Immature natural killer cell (primary cell): ENCODE results near the gene CNOT3. TPM values are rescaled to one million over a fixed set of nuclear protein-coding genes. Genes with fewer than 3 reads are reported as not detected.
"Not testable (repeated sequence)": the region's sequence is repeated elsewhere in the genome, so short reads cannot be mapped to it uniquely, and the experiment has no call there.

Experiments
- DNase-seq, 3 donors: peaks; one replicate each; pipeline ENCODE4 v3.0.0; 2022; ENCODE audit warnings: mixed read lengths in 1 of 3
- H3K27ac Mint-ChIP-seq, 6 donors: one replicate each; pipeline ENCODE4 v1.8.0; 2020; ENCODE audit warnings: mixed read lengths in 6 of 6, mild to moderate bottlenecking in 5 of 6, inconsistent platforms in 4 of 6, moderate library complexity in 3 of 6
- H3K27me3 Mint-ChIP-seq, 3 donors: one replicate each; pipeline ENCODE4 v1.8.0; 2020 to 2021; ENCODE audit warnings: low read depth in 3 of 3, mild to moderate bottlenecking in 3 of 3, mixed read lengths in 3 of 3, moderate library complexity in 3 of 3, inconsistent platforms in 1 of 3
- H3K36me3 Mint-ChIP-seq, 3 donors: one replicate each; pipeline ENCODE4 v1.8.0; 2020; ENCODE audit warnings: mixed read lengths in 3 of 3, inconsistent platforms in 2 of 3, mild to moderate bottlenecking in 2 of 3
- H3K4me1 Mint-ChIP-seq, 2 donors: one replicate each; pipeline ENCODE4 v1.8.0; 2020; ENCODE audit warnings: inconsistent platforms in 2 of 2, mild to moderate bottlenecking in 2 of 2, mixed read lengths in 2 of 2, moderate library complexity in 1 of 2
- H3K4me3 Mint-ChIP-seq, 5 donors: one replicate each; pipeline ENCODE4 v1.8.0; 2020; ENCODE audit warnings: mild to moderate bottlenecking in 5 of 5, mixed read lengths in 5 of 5, inconsistent platforms in 3 of 5, moderate library complexity in 3 of 5
- H3K9me3 Mint-ChIP-seq, 6 donors: one replicate each; pipeline ENCODE4 v1.8.0; 2020; ENCODE audit warnings: mild to moderate bottlenecking in 6 of 6, mixed read lengths in 6 of 6, inconsistent platforms in 4 of 6, moderate library complexity in 3 of 6
- polyA plus RNA-seq, 3 donors: library from polyadenylated mRNA; unstranded; fragments of 300-500 nt; fragmentation: Illumina TruSeq; gene quantifications; one replicate each; pipeline ENCODE4 v1.2.3, GENCODE V29; 2021

The CNOT3 gene
- polyA plus RNA-seq, 3 donors from 2014 or later, result 2.8 to 13.3 (median 4.0) TPM

DNA sequence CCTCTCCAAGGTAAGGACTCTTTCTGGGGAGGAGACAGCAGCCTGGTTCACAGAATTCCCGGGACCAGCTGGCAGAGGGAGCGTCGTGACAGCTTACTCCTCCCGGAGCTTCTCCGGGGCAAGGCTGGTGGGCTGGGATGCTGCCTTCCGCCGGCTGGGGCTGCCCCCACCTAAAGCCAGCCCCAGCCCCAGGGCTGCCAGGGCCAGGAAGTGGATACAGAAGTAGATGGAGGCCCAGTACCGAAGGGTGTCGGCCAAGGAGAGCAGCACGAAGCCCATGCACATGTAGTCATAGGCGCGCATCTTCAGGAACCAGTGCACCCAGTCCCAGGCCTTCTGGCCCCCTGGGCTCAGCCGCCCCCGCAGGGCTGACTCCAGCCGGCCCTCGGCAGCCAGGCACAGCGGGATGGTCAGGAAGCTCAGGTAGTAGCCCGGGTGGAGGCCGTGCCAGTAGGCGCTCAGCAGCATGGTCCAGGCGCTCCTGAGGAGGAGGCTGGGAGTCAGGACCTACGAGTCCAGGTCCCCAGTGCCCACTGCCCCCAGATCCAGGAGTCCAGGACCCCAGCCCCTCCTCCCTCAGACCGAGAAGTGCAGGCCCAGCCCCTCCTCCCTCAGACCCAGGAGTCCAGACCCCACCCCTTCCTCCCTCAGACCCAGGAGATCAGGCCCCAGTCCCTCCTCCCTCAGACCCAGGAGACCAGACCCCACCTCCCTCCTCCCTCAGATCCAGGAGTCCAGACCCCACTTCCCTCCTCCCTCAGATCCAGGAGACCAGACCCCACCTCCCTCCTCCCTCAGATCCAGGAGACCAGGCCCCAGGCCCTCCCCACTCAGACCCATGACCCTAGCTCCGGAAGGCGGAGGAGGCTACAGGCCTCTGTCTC is 36.6 kb downstream of the CNOT3 start:
- Mint-ChIP-seq H3K36me3 (peaks cover 3 to 4% (median 4%) of the 10 kb centered on the region in 3 donors), H3K27me3 (peaks cover 0 to 2% (median 1%) of the 10 kb centered on the region in 3 donors), H3K27ac (no peak overlapping the region), H3K4me1 (no peaks in the 10 kb centered on the region), H3K4me3 (no peak overlapping the region), H3K9me3 (no peaks in the 10 kb centered on the region)
- no peak for DNase-seq

GRCh38 chr19:54178581-54179261 is 41.2 kb downstream of the CNOT3 start:
- peaks cover 0 to 1% (median 0%) of the 10 kb centered on the region in 3 donors for H3K27me3 Mint-ChIP-seq
- H3K9me3 Mint-ChIP-seq, result no peaks in the 10 kb centered on the region
- peak in 1 of 3 donors; percentile 25 for DNase-seq
- peaks cover 3 to 5% (median 4%) of the 10 kb centered on the region in 3 donors for H3K36me3 Mint-ChIP-seq
- H3K4me1 Mint-ChIP-seq, result no peaks in the 10 kb centered on the region
- no peak overlapping the region for H3K4me3 Mint-ChIP-seq
- H3K27ac Mint-ChIP-seq, result no peak overlapping the region

DNA sequence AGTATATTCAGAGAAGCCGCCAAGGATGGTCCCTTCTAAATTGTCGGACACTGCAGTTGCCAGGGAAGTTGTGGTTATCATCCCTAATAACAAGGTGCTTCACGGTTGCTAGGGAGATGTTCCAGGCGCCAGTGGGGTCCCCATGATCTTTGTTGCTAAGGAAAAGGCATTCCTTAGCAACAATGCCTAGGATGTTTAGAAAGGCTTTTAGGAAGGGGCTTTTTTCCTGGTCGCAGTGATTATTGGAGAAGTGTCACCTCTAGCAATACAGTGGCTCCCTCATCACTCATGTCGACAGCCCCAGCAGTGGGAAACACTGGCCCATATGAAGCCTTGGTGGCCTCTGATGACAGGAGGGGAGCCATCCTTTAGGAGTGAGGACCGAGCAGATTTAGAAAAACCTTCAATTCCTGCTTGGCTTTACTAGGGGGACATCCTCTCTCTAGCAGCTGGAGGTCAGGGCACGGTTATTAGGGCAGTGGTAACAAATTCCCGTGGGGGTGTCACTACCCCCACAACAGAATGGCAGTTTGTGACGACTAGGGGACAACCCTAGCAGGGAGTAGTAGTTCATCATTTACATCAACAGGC is 41.8 kb downstream of the CNOT3 start:
- no peaks in the 10 kb centered on the region for H3K4me1 Mint-ChIP-seq
- no peak overlapping the region for H3K27ac Mint-ChIP-seq
- no peaks in the 10 kb centered on the region for H3K9me3 Mint-ChIP-seq

DNA sequence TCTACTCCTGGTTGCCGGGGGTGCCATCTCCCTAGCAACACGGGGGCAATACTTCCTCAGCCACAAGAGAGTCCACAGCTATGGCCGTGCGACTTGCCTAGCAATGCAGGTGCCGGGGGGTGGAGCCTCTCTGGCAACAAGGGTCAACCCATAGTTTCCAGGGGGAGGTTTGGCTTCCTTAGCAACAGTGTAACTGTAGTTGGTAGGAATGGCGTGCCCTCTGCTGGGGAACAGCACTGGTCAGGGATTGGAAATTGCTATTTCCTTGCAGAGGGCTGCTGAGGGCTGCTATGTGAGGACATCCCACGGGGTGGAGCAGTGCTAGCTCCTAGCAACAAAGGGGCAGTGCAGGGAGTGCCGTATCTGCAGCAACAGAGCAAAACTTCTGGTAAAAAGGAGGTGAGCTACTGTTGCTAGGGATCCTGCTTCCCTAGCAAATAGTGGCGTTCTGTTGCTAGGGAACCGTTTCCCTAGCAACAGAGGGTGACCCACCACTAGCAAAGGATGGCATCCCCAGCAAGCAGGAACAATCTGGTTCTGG is 42.4 kb downstream of the CNOT3 start:
- no peaks in the 10 kb centered on the region for H3K4me1 Mint-ChIP-seq
- H3K27ac Mint-ChIP-seq, result no peak overlapping the region
- peaks cover 0 to 1% (median 0%) of the 10 kb centered on the region in 3 donors for H3K27me3 Mint-ChIP-seq
- H3K4me3 Mint-ChIP-seq, result no peak overlapping the region
- DNase-seq, result no peak
- H3K36me3 Mint-ChIP-seq, result peaks cover 3 to 8% (median 6%) of the 10 kb centered on the region in 3 donors
- no peaks in the 10 kb centered on the region for H3K9me3 Mint-ChIP-seq

More for the DNA sequence above, 41.8 kb downstream of the CNOT3 start:
- H3K36me3 Mint-ChIP-seq, result peaks cover 3 to 8% (median 6%) of the 10 kb centered on the region in 3 donors
- H3K4me3 Mint-ChIP-seq, result no peak overlapping the region
- peaks cover 0 to 1% (median 0%) of the 10 kb centered on the region in 3 donors for H3K27me3 Mint-ChIP-seq
- DNase-seq, result no peak

DNA sequence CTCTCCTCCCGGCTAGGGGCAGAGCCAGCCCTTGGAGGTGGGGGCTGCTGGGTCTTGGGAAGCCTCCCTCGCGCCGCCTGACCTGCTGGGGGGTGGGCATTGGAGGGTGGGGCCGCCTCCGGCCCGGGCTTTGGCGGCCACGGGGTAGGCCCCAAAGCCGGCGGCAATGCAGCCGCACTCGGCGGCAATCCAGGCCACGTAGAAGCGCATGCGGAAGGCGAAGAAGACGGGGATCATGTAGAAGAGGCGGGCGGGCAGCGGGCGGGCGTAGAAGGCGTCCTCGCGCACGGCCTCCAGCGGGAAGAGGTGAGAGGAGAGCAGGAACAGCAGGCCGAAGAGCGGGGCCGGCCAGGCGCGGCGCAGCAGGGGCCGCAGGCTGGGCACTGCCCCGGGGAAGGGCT is 43.1 kb downstream of the CNOT3 start:
- H3K4me1 Mint-ChIP-seq, result no peaks in the 10 kb centered on the region
- peaks cover 3 to 11% (median 6%) of the 10 kb centered on the region in 3 donors for H3K36me3 Mint-ChIP-seq
- no peak for DNase-seq
- H3K27me3 Mint-ChIP-seq, result peaks cover 0 to 1% (median 0%) of the 10 kb centered on the region in 3 donors
- no peak overlapping the region for H3K4me3 Mint-ChIP-seq
- H3K9me3 Mint-ChIP-seq, result no peaks in the 10 kb centered on the region
- no peak overlapping the region for H3K27ac Mint-ChIP-seq

DNA sequence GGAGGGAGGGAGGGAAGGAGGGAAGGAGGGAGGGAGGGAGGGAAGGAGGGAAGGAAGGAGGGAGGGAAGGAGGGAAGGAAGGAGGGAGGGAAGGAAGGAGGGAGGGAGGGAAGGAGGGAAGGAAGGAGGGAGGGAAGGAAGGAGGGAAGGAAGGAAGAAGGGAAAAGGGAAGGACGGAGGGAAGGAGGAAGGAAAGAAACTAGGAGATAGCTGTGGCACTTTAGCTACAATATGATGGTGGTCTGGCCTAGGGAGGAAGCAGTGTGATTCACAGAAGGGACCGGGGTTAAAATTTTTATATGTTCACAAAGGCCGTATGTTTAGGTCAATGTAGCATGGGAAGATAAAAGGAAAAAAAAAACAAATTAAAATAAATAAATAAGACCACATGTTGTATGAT is 44.3 kb downstream of the CNOT3 start:
- H3K27ac Mint-ChIP-seq, H3K9me3 Mint-ChIP-seq, DNase-seq, H3K4me3 Mint-ChIP-seq, H3K27me3 Mint-ChIP-seq, H3K4me1 Mint-ChIP-seq: not testable (repeated sequence)
- peaks cover 3 to 15% (median 6%) of the 10 kb centered on the region in 3 donors for H3K36me3 Mint-ChIP-seq

DNA sequence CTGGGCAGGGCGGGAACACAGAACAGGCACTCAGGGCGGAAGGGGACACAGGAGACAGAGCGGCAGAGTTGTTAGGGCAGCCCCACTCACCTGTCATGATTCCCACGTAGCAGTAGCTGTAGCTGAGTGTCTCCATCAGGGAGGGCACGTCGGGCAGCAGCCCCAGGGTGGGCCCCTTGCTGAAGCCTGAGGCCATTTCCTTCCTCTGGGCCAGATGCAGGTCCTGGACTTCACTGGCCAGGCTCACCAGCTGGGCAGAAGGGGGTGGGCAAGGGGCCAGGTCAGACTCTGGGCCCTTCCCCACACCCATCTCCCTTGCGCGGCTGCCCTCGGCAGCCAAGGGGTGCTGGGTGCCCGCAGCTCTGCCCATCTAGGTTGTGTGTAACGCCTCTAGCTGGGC is 45.9 kb downstream of the CNOT3 start:
- Mint-ChIP-seq H3K27ac (no peak overlapping the region), H3K36me3 (peaks cover 0 to 11% (median 3%) of the 10 kb centered on the region in 3 donors), H3K27me3 (peaks cover 0 to 2% (median 0%) of the 10 kb centered on the region in 3 donors), H3K4me1 (peaks cover 10 to 11% of the 10 kb centered on the region in 2 donors), H3K4me3 (no peak overlapping the region), H3K9me3 (no peaks in the 10 kb centered on the region)
- no peak for DNase-seq

DNA sequence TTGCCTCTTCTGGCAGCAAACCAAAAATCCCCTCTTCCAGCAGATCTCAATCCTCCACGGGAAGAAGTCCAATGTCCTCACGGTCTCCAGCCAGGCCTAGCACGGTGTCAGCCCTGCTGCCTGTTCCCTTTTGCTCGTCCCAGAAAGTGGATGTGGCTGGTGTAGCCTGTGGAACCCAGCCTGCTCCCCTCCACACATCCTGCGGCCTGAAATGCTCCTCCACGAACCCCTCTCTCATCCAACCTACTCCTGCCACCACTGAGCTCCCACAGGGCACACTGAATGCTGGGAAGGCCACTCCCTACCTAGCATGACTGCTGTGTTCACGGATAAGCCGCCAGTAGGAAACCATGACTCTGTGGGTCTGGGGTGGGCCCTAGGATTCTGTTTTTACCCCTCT is 48.8 kb downstream of the CNOT3 start:
- Mint-ChIP-seq H3K4me3 (no peak overlapping the region), H3K36me3 (peaks cover 0 to 11% (median 3%) of the 10 kb centered on the region in 3 donors)

GRCh38 chr19:54186934-54187381 is 49.4 kb downstream of the CNOT3 start:
- Mint-ChIP-seq H3K27ac (peak overlapping the region in 5 of 6 donors; percentile 47 to 87 (median 71)), H3K9me3 (no peaks in the 10 kb centered on the region), H3K4me1 (peaks cover 25 to 28% of the 10 kb centered on the region in 2 donors), H3K36me3 (peaks cover 0 to 11% (median 3%) of the 10 kb centered on the region in 3 donors), H3K4me3 (peak overlapping the region; percentile 36 to 80 (median 64)), H3K27me3 (peaks cover 15 to 16% (median 15%) of the 10 kb centered on the region in 3 donors)
- DNase-seq, result no peak

More for the DNA sequence above, 48.8 kb downstream of the CNOT3 start:
- peak overlapping the region in 1 of 6 donors; percentile 34 for H3K27ac Mint-ChIP-seq
- peaks cover 19 to 22% of the 10 kb centered on the region in 2 donors for H3K4me1 Mint-ChIP-seq
- peaks cover 15 to 16% (median 15%) of the 10 kb centered on the region in 3 donors for H3K27me3 Mint-ChIP-seq
- no peaks in the 10 kb centered on the region for H3K9me3 Mint-ChIP-seq
- no peak for DNase-seq

- Mint-ChIP-seq H3K27me3 (peaks cover 15 to 18% (median 15%) of the 10 kb centered on the region in 3 donors), H3K4me1 (peaks cover 38 to 42% of the 10 kb centered on the region in 2 donors), H3K4me3 (peak overlapping the region; percentile 70 to 98 (median 80)), H3K27ac (peak overlapping the region; percentile 80 to 91 (median 84)), H3K9me3 (no peaks in the 10 kb centered on the region), H3K36me3 (peaks cover 0 to 11% (median 3%) of the 10 kb centered on the region in 3 donors)
- peak in 1 of 3 donors; percentile 13 for DNase-seq
Observed at GRCh38 chr19:54188215-54188871, 50.8 kb downstream of the CNOT3 start.

GRCh38 chr19:54189145-54189734 is 51.7 kb downstream of the CNOT3 start, which contains the start of gene MBOAT7:
Gene MBOAT7 (minus strand): TSS chr19:54189580. CDS start chr19:54188508, 1,072 bp downstream.
- H3K36me3 Mint-ChIP-seq, result peaks cover 0 to 7% (median 0%) of the 10 kb centered on the region in 3 donors
- peaks cover 39 to 43% of the 10 kb centered on the region in 2 donors for H3K4me1 Mint-ChIP-seq
- H3K27ac Mint-ChIP-seq, result peak within 1 kb of the TSS; percentile 98 to 100 (median 99)
- peaks cover 15 to 18% (median 15%) of the 10 kb centered on the region in 3 donors for H3K27me3 Mint-ChIP-seq
- peak within 1 kb of the TSS; percentile 93 to 100 (median 94) for H3K4me3 Mint-ChIP-seq
- DNase-seq, result no peak
- no peaks in the 10 kb centered on the region for H3K9me3 Mint-ChIP-seq

GRCh38 chr19:54189735-54190502 is 52.4 kb downstream of the CNOT3 start:
- Mint-ChIP-seq H3K4me3 (peak overlapping the region; percentile 93 to 100 (median 94)), H3K27ac (peak overlapping the region; percentile 98 to 100 (median 99)), H3K9me3 (no peaks in the 10 kb centered on the region), H3K27me3 (peaks cover 15 to 18% (median 15%) of the 10 kb centered on the region in 3 donors), H3K4me1 (peaks cover 39 to 43% of the 10 kb centered on the region in 2 donors), H3K36me3 (peaks cover 0 to 7% (median 2%) of the 10 kb centered on the region in 3 donors)
- peak; percentile 100 for DNase-seq
